HCT116 (cell line): Measurements from ENCODE around the gene ANGPT4. TPM values are rescaled to one million over a fixed set of nuclear protein-coding genes. Genes with fewer than 3 reads are reported as not detected.

ENCODE experiments used
- ATAC-seq: fragments of 200-7000 bp; cut with Tn5 transposase; 2 replicates; pipeline ENCODE4 v1.9.1; 2020; ENCODE audit warnings: mild to moderate bottlenecking, moderate library complexity
- BruUV-seq: library from RNA; stranded (reverse); fragments of 400-500 nt; replicated peaks from 2 replicates; lab custom pipeline; 2021; lab: Mats Ljungman, UMichigan
- CTCF ChIA-PET: fragments of 300-600 bp; sonication (Branson Sonifier 250); formaldehyde crosslinking; loops from one replicate; lab custom pipeline; 2021; ENCODE audit warnings: antibody characterized with exemption; lab: Charles Lee
- POLR2A ChIA-PET: fragments of 300-600, 350-600 bp; sonication (Branson Sonifier 250); formaldehyde crosslinking; loops from one replicate; lab custom pipeline; 2021; ENCODE audit warnings: antibody characterized with exemption; lab: Charles Lee
- RAD21 ChIA-PET, 2 experiments: fragments of 300-600 bp; sonication (Branson Sonifier 250); formaldehyde crosslinking; loops; one replicate each; lab custom pipeline; 2023; ENCODE audit warnings: low total read pairs in 2 of 2; ENCODE audit not compliant: uncharacterized antibody in 2 of 2, unreplicated experiment in 2 of 2, low non-redundant PET in 1 of 2; lab: Charles Lee
- DNase-seq: peaks from one replicate; pipeline ENCODE4 v3.0.0-alpha.2; 2010; ENCODE audit warnings: low read depth, low spot score
- H2AFZ ChIP-seq: fragments of 200-600 bp; shearing (Covaris generic), sonication (generic); 2 replicates; pipeline ENCODE4 v1.6.1; 2017; ENCODE audit warnings: low read depth, mixed run types, mixed read lengths, antibody characterized with exemption, low read length; ENCODE audit not compliant: poor library complexity, severe bottlenecking
- H3K27ac ChIP-seq: 2 replicates; pipeline ENCODE4 v1.5.1; 2012; ENCODE audit warnings: low read depth, low read length
- H3K27me3 ChIP-seq: fragments of 200-600 bp; sonication (generic); 2 replicates; pipeline ENCODE4 v1.6.1; 2016; ENCODE audit warnings: mixed run types, low read length, mixed read lengths; ENCODE audit not compliant: insufficient read depth
- H3K36me3 ChIP-seq, 2 experiments: fragments of 200-500 bp in 1 of 2; fragments of 200-600 bp in 1 of 2; sonication (Bioruptor generic) in 1 of 2; sonication (generic) in 1 of 2; 2 replicates each; pipeline versions ENCODE4 v1.5.1 to v1.6.1; 2014 to 2016; ENCODE audit warnings: low read length in 2 of 2, inconsistent platforms in 1 of 2, mixed read lengths in 1 of 2, mixed run types in 1 of 2; ENCODE audit not compliant: insufficient read depth in 2 of 2, control insufficient read depth in 1 of 2
- H3K4me1 ChIP-seq, 2 experiments: fragments of 200-600 bp in 1 of 2; sonication (generic) in 1 of 2; 2 replicates each; pipeline versions ENCODE4 v1.5.1 to v1.6.1; 2012 to 2017; ENCODE audit warnings: low read length in 2 of 2, inconsistent platforms in 1 of 2, mild to moderate bottlenecking in 1 of 2, mixed read lengths in 1 of 2, mixed run types in 1 of 2, moderate library complexity in 1 of 2; ENCODE audit not compliant: insufficient read depth in 2 of 2, control insufficient read depth in 1 of 2
- H3K4me2 ChIP-seq: fragments of 200-600 bp; sonication (generic); 2 replicates; pipeline ENCODE4 v1.6.1; 2017; ENCODE audit warnings: mixed run types, low read length, mixed read lengths
- H3K4me3 ChIP-seq, 2 experiments: fragments of 200-600 bp in 1 of 2; sonication (generic) in 1 of 2; replicated peaks in 1 of 2; 2 replicates each; pipeline ENCODE4 v1.5.1; 2011 to 2016; ENCODE audit warnings: low read length in 2 of 2, control low read depth in 1 of 2, low read depth in 1 of 2, mild to moderate bottlenecking in 1 of 2, mixed read lengths in 1 of 2, mixed run types in 1 of 2
- H3K79me2 ChIP-seq: fragments of 200-600 bp; sonication (generic); 2 replicates; pipeline ENCODE4 v1.6.1; 2017; ENCODE audit warnings: mild to moderate bottlenecking, mixed run types, low read length, moderate library complexity, mixed read lengths; ENCODE audit not compliant: insufficient read depth
- H3K9ac ChIP-seq: fragments of 200-600 bp; sonication (generic); 2 replicates; pipeline ENCODE4 v1.6.1; 2016; ENCODE audit warnings: low read length, mixed read lengths
- H3K9me2 ChIP-seq: fragments of 200-600 bp; sonication (generic), shearing (Covaris generic); 2 replicates; pipeline ENCODE4 v1.6.1; 2017; ENCODE audit warnings: mixed run types, mild to moderate bottlenecking, moderate library complexity; ENCODE audit not compliant: insufficient read depth
- H3K9me3 ChIP-seq, 2 experiments: fragments of 200-500 bp in 1 of 2; fragments of 200-600 bp in 1 of 2; sonication (Bioruptor generic) in 1 of 2; sonication (generic) in 1 of 2; 2 replicates each; pipeline ENCODE4 v1.6.1; 2014 to 2017; ENCODE audit warnings: low read length in 2 of 2, mixed read lengths in 2 of 2, inconsistent platforms in 1 of 2, low read depth in 1 of 2, mild to moderate bottlenecking in 1 of 2, mixed run types in 1 of 2, moderate library complexity in 1 of 2; ENCODE audit not compliant: control insufficient read depth in 1 of 2, insufficient read depth in 1 of 2
- H4K20me1 ChIP-seq: fragments of 200-600 bp; sonication (generic), shearing (Covaris generic); 2 replicates; pipeline ENCODE4 v1.6.1; 2017; ENCODE audit warnings: mixed run types, mild to moderate bottlenecking, moderate library complexity; ENCODE audit not compliant: insufficient read depth
- EGR1 ChIP-seq: IDR thresholded peaks from 2 replicates; pipeline ENCODE4 v1.6.1; 2012; ENCODE audit warnings: low read depth
- EZH2 ChIP-seq: fragments of 200-600 bp; sonication (generic); IDR thresholded peaks from 2 replicates; pipeline ENCODE4 v1.6.1; 2017; ENCODE audit warnings: antibody characterized with exemption, mixed run types
- JUND ChIP-seq: IDR thresholded peaks from 2 replicates; pipeline ENCODE4 v1.6.1; 2012
- POLR2AphosphoS5 ChIP-seq: IDR thresholded peaks from 2 replicates; pipeline ENCODE4 v1.6.1; 2011; ENCODE audit warnings: mild to moderate bottlenecking, low read depth, low read length, moderate library complexity
- RAD21 ChIP-seq: IDR thresholded peaks from 2 replicates; pipeline ENCODE4 v1.6.1; 2012; ENCODE audit warnings: low read depth, mild to moderate bottlenecking
- SP1 ChIP-seq: IDR thresholded peaks from 2 replicates; pipeline ENCODE4 v1.6.1; 2012; ENCODE audit warnings: low read depth
- TCF7L2 ChIP-seq: IDR thresholded peaks from 2 replicates; pipeline ENCODE4 v1.7.0; 2011; ENCODE audit warnings: borderline replicate concordance, inconsistent platforms; ENCODE audit not compliant: insufficient read depth, insufficient read length; ENCODE audit errors: extremely low read depth
- YY1 ChIP-seq: IDR thresholded peaks from 2 replicates; pipeline ENCODE4 v1.6.1; 2011; ENCODE audit warnings: low read length, low read depth, moderate library complexity, mild to moderate bottlenecking; ENCODE audit not compliant: insufficient replicate concordance; ENCODE audit errors: extremely low read depth
- ZNF274 ChIP-seq: fragments of 200-500 bp; sonication (Bioruptor generic); IDR thresholded peaks from 2 replicates; pipeline ENCODE4 v1.6.1; 2014; ENCODE audit warnings: mild to moderate bottlenecking, low read depth, low read length, inconsistent platforms
- intact Hi-C: fragments of 100-400 bp; cut with micrococcal nuclease; formaldehyde crosslinking; loops from 2 replicates; pipeline ENCODE4 v1.10.0; 2022
- total RNA-seq: library from RNA; stranded (reverse); gene quantifications from one replicate; pipeline ENCODE4 v1.2.1, GENCODE V29; 2021; ENCODE audit not compliant: unreplicated experiment
- TF ChIP-seq, protein P1 (sequence below), 3 experiments: fragments of 200-600 bp in 1 of 3; sonication (generic) in 1 of 3; IDR thresholded peaks in 2 of 3; conservative IDR thresholded peaks in 1 of 3; 2 replicates each; pipeline ENCODE4 v1.5.1; 2012 to 2017; ENCODE audit warnings: low read depth in 2 of 3, low read length in 2 of 3, antibody characterized with exemption in 1 of 3, borderline replicate concordance in 1 of 3, control low read depth in 1 of 3, mild to moderate bottlenecking in 1 of 3, mixed read lengths in 1 of 3, mixed run types in 1 of 3, moderate library complexity in 1 of 3; ENCODE audit not compliant: insufficient read depth in 1 of 3
- TF ChIP-seq, protein P2 (sequence below): IDR thresholded peaks from 2 replicates; pipeline ENCODE4 v1.6.1; 2012

ANGPT4 gene
- total RNA-seq, 1 experiment from 2014 or later, result not detected

DNA sequence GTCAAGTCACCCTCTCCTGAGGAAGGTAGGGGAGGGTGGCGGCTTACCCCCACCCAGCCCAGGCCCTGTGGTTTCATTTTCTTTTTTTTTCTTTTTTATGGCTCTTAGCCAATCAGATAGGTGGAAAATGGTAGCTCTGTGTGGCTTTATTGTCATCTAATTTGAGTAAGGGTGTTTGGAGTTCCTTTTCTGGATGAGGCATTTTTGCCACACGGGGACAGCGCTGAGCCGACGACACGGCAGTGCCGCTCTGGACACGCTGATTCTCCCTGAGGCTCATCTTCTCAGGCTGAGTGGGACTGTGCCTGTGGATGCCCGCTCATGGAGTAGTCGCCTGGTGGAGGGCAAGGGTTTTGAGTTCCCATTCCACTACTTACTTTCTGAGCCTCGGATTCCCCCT is 37.6 kb upstream of the ANGPT4 start:
- H3K27me3 ChIP-seq, result no peaks in the 10 kb centered on the region
- intact Hi-C loops, result loop anchor here (10.0 kb wide), 1 partner anchor 389 kb away; no protein-coding TSS in a partner anchor
- H3K4me3 ChIP-seq, result no peak overlapping the region
- DNase-seq (peak; percentile 48), ATAC-seq (peak; percentile 80)
- CTCF ChIA-PET, result interaction anchor here (0.6 to 6.9 kb wide), 5 partner anchors 21 to 185 kb away, joined by 3 to 181 read pairs (median 4); partner anchors contain the start of genes FAM110A and SLC52A3
- no peak overlapping the region for H3K27ac ChIP-seq
- TF ChIP-seq EGR1 (no peak), ZNF274 (no peak), POLR2AphosphoS5 (no peak), RAD21 (peak; percentile 56)
- TF ChIP-seq, protein P1, sequence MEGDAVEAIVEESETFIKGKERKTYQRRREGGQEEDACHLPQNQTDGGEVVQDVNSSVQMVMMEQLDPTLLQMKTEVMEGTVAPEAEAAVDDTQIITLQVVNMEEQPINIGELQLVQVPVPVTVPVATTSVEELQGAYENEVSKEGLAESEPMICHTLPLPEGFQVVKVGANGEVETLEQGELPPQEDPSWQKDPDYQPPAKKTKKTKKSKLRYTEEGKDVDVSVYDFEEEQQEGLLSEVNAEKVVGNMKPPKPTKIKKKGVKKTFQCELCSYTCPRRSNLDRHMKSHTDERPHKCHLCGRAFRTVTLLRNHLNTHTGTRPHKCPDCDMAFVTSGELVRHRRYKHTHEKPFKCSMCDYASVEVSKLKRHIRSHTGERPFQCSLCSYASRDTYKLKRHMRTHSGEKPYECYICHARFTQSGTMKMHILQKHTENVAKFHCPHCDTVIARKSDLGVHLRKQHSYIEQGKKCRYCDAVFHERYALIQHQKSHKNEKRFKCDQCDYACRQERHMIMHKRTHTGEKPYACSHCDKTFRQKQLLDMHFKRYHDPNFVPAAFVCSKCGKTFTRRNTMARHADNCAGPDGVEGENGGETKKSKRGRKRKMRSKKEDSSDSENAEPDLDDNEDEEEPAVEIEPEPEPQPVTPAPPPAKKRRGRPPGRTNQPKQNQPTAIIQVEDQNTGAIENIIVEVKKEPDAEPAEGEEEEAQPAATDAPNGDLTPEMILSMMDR (IDR thresholded peaks at IDR 0.05 in 2 of 3, conservative IDR thresholded peaks at IDR 0.05 in 1 of 3; ENCODE audit: borderline replicate concordance in 1 of 3, insufficient read depth in 1 of 3, low read depth in 2 of 3, low read length in 2 of 3), result peak; percentile 54 to 63 (median 63); a peak in 5 of 6 replicates
- no peaks in the 10 kb centered on the region for H3K36me3 ChIP-seq
- peak overlapping the region; percentile 45 for H3K4me2 ChIP-seq
- peaks cover 4 to 13% of the 10 kb centered on the region in 2 experiments; a peak in 3 of 4 replicates for H3K4me1 ChIP-seq
- no peak overlapping the region for H3K9ac ChIP-seq
- H3K9me2 ChIP-seq, result no peaks in the 10 kb centered on the region
- BruUV-seq, result no TSS peak
- H2AFZ ChIP-seq, result peak overlapping the region; percentile 64
- POLR2A ChIA-PET, result interaction anchor here (0.6 to 1.5 kb wide), 2 partner anchors 73 to 135 kb away, joined by 3 to 9 read pairs; no protein-coding TSS in a partner anchor
- no peaks in the 10 kb centered on the region for H3K9me3 ChIP-seq
- RAD21 ChIA-PET, result interaction anchor here (0.6 to 1.2 kb wide), 4 partner anchors 42 to 135 kb away, joined by 3 to 10 read pairs (median 4); no protein-coding TSS in a partner anchor
- H3K79me2 ChIP-seq, result no peaks in the 10 kb centered on the region
- H4K20me1 ChIP-seq, result no peaks in the 10 kb centered on the region

DNA sequence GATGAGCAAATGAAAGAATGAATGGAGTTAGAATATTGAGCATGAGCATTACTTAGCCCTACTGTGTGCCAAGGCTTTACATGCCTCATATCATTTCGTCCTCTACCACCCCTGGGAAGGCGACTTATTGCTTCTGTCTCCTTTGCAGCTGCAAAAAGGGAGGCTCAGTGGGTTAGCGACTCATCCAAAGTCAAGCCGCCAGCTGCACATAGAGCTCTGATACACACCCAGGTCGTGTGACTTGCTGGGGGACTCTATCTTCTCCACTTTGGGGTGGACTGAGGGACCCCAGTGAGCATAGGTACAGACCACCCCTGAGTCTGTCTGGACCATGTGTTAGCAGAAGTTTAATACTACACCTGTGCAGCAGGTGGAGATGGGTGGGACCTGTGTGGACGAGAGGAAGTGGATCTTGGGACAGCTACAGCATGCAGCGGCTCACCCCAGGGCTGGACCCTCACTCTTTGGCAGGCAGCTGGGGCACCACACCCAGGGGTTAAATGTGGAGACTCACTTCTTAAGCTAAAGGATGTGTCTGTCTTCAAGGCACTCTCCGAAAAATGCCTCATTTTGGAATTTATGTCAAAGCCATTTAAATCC is 36.2 kb upstream of the ANGPT4 start:
- no peaks in the 10 kb centered on the region for H3K9me2 ChIP-seq
- TF ChIP-seq ZNF274, result no peak
- TF ChIP-seq, protein P2, sequence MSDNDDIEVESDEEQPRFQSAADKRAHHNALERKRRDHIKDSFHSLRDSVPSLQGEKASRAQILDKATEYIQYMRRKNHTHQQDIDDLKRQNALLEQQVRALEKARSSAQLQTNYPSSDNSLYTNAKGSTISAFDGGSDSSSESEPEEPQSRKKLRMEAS, result no peak
- TF ChIP-seq EZH2, result no peak
- TF ChIP-seq JUND, result no peak
- no peak for TF ChIP-seq TCF7L2
- TF ChIP-seq SP1, result no peak
- no peak for TF ChIP-seq YY1
- ATAC-seq (no peak), DNase-seq (no peak)
- no peaks in the 10 kb centered on the region for H3K79me2 ChIP-seq
- H3K4me2 ChIP-seq, result no peak overlapping the region
- ChIA-PET POLR2A (no interaction called here), CTCF (no interaction called here), RAD21 (no interaction called here)
- no peaks in the 10 kb centered on the region for H4K20me1 ChIP-seq
- H3K27me3 ChIP-seq, result no peaks in the 10 kb centered on the region
- H3K9me3 ChIP-seq, result no peaks in the 10 kb centered on the region
- H3K4me1 ChIP-seq, result peaks cover 4 to 13% of the 10 kb centered on the region in 2 experiments; a peak in 3 of 4 replicates
- no peaks in the 10 kb centered on the region for H3K36me3 ChIP-seq
- H3K27ac ChIP-seq, result no peak overlapping the region
- intact Hi-C loops, result loop anchor here (10.0 kb wide), 1 partner anchor 387 kb away; no protein-coding TSS in a partner anchor
- no peak overlapping the region for H3K9ac ChIP-seq
- no TSS peak for BruUV-seq
- H3K4me3 ChIP-seq, result no peak overlapping the region
- H2AFZ ChIP-seq, result no peak overlapping the region
